22Rv1 (cell line): Measurements from ENCODE around the gene FBRSL1.
"Not testable (repeated sequence)": the region's sequence is repeated elsewhere in the genome, so short reads cannot be mapped to it uniquely, and the experiment has no call there.

Experiments used
- H3K27ac ChIP-seq: fragments of 450-650 bp; 2 replicates; pipeline ENCODE4 v1.5.1; 2017
- CTCF ChIP-seq: fragments of 450-650 bp; IDR thresholded peaks from 2 replicates; pipeline ENCODE4 v1.5.1; 2017; ENCODE audit warnings: mild to moderate bottlenecking
- ZFX ChIP-seq: fragments of 450-650 bp; IDR thresholded peaks from 2 replicates; pipeline ENCODE4 v1.6.1; 2017; ENCODE audit warnings: antibody characterized with exemption, borderline replicate concordance

Gene FBRSL1

GRCh38 chr12:132469423-132469822, 20.5 kb upstream of the FBRSL1 start:
- TF ChIP-seq ZFX = no peak
- TF ChIP-seq CTCF = no peak
- no peak overlapping the region for H3K27ac ChIP-seq

GRCh38 chr12:132470397-132470796, 19.6 kb upstream of the FBRSL1 start:
- H3K27ac ChIP-seq = no peak overlapping the region
- TF ChIP-seq ZFX = no peak
- no peak for TF ChIP-seq CTCF

GRCh38 chr12:132471011-132471857, 18.7 kb upstream of the FBRSL1 start:
- no peak for TF ChIP-seq ZFX
- no peak for TF ChIP-seq CTCF
- H3K27ac ChIP-seq = no peak overlapping the region

GRCh38 chr12:132471858-132472255, 18.1 kb upstream of the FBRSL1 start:
- TF ChIP-seq CTCF = no peak
- no peak for TF ChIP-seq ZFX
- no peak overlapping the region for H3K27ac ChIP-seq

- TF ChIP-seq CTCF = no peak
- no peak for TF ChIP-seq ZFX
- no peak overlapping the region for H3K27ac ChIP-seq
Observed at GRCh38 chr12:132472386-132472785, 17.6 kb upstream of the FBRSL1 start.

GRCh38 chr12:132474237-132474741, 15.7 kb upstream of the FBRSL1 start:
- TF ChIP-seq ZFX (no peak), CTCF (no peak)
- H3K27ac ChIP-seq = no peak overlapping the region

- not testable (repeated sequence) for H3K27ac ChIP-seq
Observed at GRCh38 chr12:132474799-132475303, 15.1 kb upstream of the FBRSL1 start.
